ENCODE data around the gene CLRN2.

Gene CLRN2

GRCh38 chr4:17545374-17546140, 30.6 kb downstream of the CLRN2 start:
- no peak for DNase-seq (ENCODE audit: extremely low read depth, low read depth)

GRCh38 chr4:17546222-17546621, 31.3 kb downstream of the CLRN2 start:
- TF ChIP-seq CTCF (IDR thresholded peaks at IDR 0.05; ENCODE audit: low read depth, low read length) = no peak

More at GRCh38 chr4:17545374-17546140, 30.6 kb downstream of the CLRN2 start:
- no peak for TF ChIP-seq CTCF (IDR thresholded peaks at IDR 0.05; ENCODE audit: low read depth, low read length)

GRCh38 chr4:17546678-17547077, 31.7 kb downstream of the CLRN2 start:
- no peak for DNase-seq (ENCODE audit: extremely low read depth, low read depth)
- TF ChIP-seq CTCF (IDR thresholded peaks at IDR 0.05; ENCODE audit: low read depth, low read length) = no peak

More at GRCh38 chr4:17546222-17546621, 31.3 kb downstream of the CLRN2 start:
- DNase-seq (ENCODE audit: extremely low read depth, low read depth) = no peak

GRCh38 chr4:17550549-17550948, 35.6 kb downstream of the CLRN2 start:
- TF ChIP-seq CTCF (IDR thresholded peaks at IDR 0.05; ENCODE audit: low read depth, low read length) = no peak

DNA sequence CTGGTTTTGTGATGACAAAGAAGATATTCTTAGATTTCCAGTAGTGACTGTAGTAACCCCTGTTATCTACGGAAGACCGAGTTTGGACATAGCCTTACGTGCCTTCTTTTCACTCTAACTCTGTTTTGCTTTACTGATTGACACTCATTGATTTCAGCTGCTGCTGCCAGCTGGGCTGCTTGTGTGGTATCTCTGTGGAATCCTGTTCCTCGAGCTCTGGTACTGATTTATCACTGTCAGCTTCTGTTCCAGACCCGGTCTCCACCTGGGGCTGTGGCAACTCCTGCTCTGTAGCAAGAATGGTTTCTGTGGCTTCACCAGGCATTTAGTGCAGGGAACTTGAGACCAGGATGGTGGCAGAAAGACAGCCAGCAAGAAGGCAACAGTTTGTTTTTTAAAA, 37.5 kb downstream of the CLRN2 start:
- DNase-seq (ENCODE audit: extremely low read depth, low read depth) = no peak
- no peak for TF ChIP-seq CTCF (IDR thresholded peaks at IDR 0.05; ENCODE audit: low read depth, low read length)

More at GRCh38 chr4:17550549-17550948, 35.6 kb downstream of the CLRN2 start:
- DNase-seq (ENCODE audit: extremely low read depth, low read depth) = no peak

- DNase-seq (ENCODE audit: extremely low read depth, low read depth) = no peak
- no peak for TF ChIP-seq CTCF (IDR thresholded peaks at IDR 0.05; ENCODE audit: low read depth, low read length)
Observed at GRCh38 chr4:17554568-17554967, 39.6 kb downstream of the CLRN2 start.

- TF ChIP-seq CTCF (IDR thresholded peaks at IDR 0.05; ENCODE audit: low read depth, low read length) = no peak
- no peak for DNase-seq (ENCODE audit: extremely low read depth, low read depth)
Observed at GRCh38 chr4:17556498-17556897, 41.5 kb downstream of the CLRN2 start.

Measured in AG09319 (cell line).